ENCODE data around the gene FILIP1L. TPM values are rescaled to one million over a fixed set of nuclear protein-coding genes. Genes with fewer than 3 reads are reported as not detected.

FILIP1L gene
- total and polyA plus RNA-seq, 2 of the 4 experiments (the other 2 are of a cell fraction): 11.5 to 19.9 TPM

- H3K18ac ChIP-seq (ENCODE audit: low read depth, low read length): no peak overlapping the region
- intact Hi-C loops (cut with micrococcal nuclease): loop anchor here (1.0 kb wide), 2 partner anchors 144 to 766 kb away; no protein-coding TSS in a partner anchor
- H2AK9ac ChIP-seq (replicated peaks; ENCODE audit: low read depth, low read length, poor library complexity): no peak overlapping the region
- no peak overlapping the region; the same call in 1 of the 2 replicates for H3K14ac ChIP-seq (replicated peaks; ENCODE audit: low read depth, low read length)
- H4K5ac ChIP-seq (ENCODE audit: low read depth, low read length): no peak overlapping the region
- H3K56ac ChIP-seq (ENCODE audit: extremely low read depth, insufficient read depth, low read length): no peak overlapping the region
- BruUV-seq (replicated peaks): no TSS peak
- H3K23ac ChIP-seq (ENCODE audit: low read depth, low read length): no peak overlapping the region
- in situ Hi-C loops (cut with MboI; ENCODE audit: low sequenced_read_pairs): no loop called here
- H3K79me1 ChIP-seq (ENCODE audit: low read depth in 1 of 2, low read length in 2 of 2): no peaks in the 10 kb centered on the region
- TF ChIP-seq RAD21 (IDR thresholded peaks at IDR 0.05; ENCODE audit: low read length) (peak; percentile 83), RCOR1 (IDR thresholded peaks at IDR 0.05; ENCODE audit: insufficient replicate concordance, low read length) (no peak), MAFK (IDR thresholded peaks at IDR 0.05; ENCODE audit: low read depth, low read length) (0 out of 2 replicates have a peak, but pooled peaks have one; percentile 12), RFX5 (IDR thresholded peaks at IDR 0.05; ENCODE audit: low read depth, low read length) (no peak), CTCF (conservative IDR thresholded peaks at IDR 0.05; ENCODE audit: low read depth, low read length) (peak; percentile 77), SMC3 (IDR thresholded peaks at IDR 0.05; ENCODE audit: low read depth, low read length) (peak; percentile 69)
- peak overlapping the region; percentile 38; the same call in 1 of the 2 replicates for H2BK120ac ChIP-seq (ENCODE audit: low read depth, low read length)
- peak; percentile 67 for DNase-seq
- H3K36me3 ChIP-seq (ENCODE audit: control insufficient read depth, insufficient read depth, low read length): no peaks in the 10 kb centered on the region; the same call in 1 of the 2 replicates
- H4K20me1 ChIP-seq (ENCODE audit: insufficient read depth, low read length): no peaks in the 10 kb centered on the region
- H2AK5ac ChIP-seq (ENCODE audit: low read depth, low read length): no peak overlapping the region
- no peaks in the 10 kb centered on the region for H3K9me3 ChIP-seq (ENCODE audit: control insufficient read depth, insufficient read depth, low read length)
- dilution Hi-C loops (cut with HindIII; ENCODE audit: low sequenced_read_pairs, unreplicated experiment): no loop called here
- peaks cover 4% of the 10 kb centered on the region; the same call in 1 of the 2 replicates for H3K4me1 ChIP-seq (ENCODE audit: control insufficient read depth, insufficient read depth, low read length)
- WGBS, 2 experiments (ENCODE audit: extremely low coverage in 2 of 2, insufficient read length in 1 of 2): no CpG with 5 or more reads among the region's 3 CpGs
- H4K8ac ChIP-seq (ENCODE audit: low read depth in 2 of 2, low read length in 2 of 2): peak overlapping the region in 1 of 2 experiments; percentile 39; a peak in 1 of 4 replicates
- ChIA-PET POLR2A (ENCODE audit: unreplicated experiment) (no interaction called here), CTCF (interaction anchor here (0.6 to 2.2 kb wide), 8 partner anchors 8 to 286 kb away, joined by 3 to 11 read pairs (median 4); no protein-coding TSS in a partner anchor)
- H3K27ac ChIP-seq (ENCODE audit: insufficient read depth, low read length): no peak overlapping the region
- no peak overlapping the region for H4K91ac ChIP-seq (ENCODE audit: insufficient read depth, low read depth, low read length)
- no peak overlapping the region for H3K4ac ChIP-seq (ENCODE audit: low read depth, low read length)
- H3K27me3 ChIP-seq (ENCODE audit: control insufficient read depth, insufficient read depth, low read length): no peaks in the 10 kb centered on the region
- no peak overlapping the region for H2BK15ac ChIP-seq (ENCODE audit: low read depth, low read length)
- no peak overlapping the region for H3K4me3 ChIP-seq (ENCODE audit: insufficient read depth, low read depth, low read length)
- H2BK5ac ChIP-seq (ENCODE audit: low read depth, low read length, poor library complexity, severe bottlenecking): peak overlapping the region; percentile 21
- no peak overlapping the region for H2AFZ ChIP-seq (replicated peaks; ENCODE audit: low read length, poor library complexity)
- no peaks in the 10 kb centered on the region for H3K9me1 ChIP-seq (ENCODE audit: insufficient read depth, low read length)
- no peak overlapping the region; the same call in 1 of the 2 replicates for H2BK20ac ChIP-seq (ENCODE audit: low read depth, low read length)
- H3K4me2 ChIP-seq (ENCODE audit: low read depth, low read length): no peak overlapping the region
- no peak overlapping the region for H3K9ac ChIP-seq (ENCODE audit: low read depth, low read length)
- ATAC-seq (ENCODE audit: low read depth): peak; percentile 97
These were observed 325.1 kb downstream of the FILIP1L start for GRCh38 chr3:99789011-99789721.

Small RNA genes lying within 50 kb of the gene (microRNA-seq; reads per million reads assigned to microRNA genes)
- 0 reads per million in 2 experiments for gene MIR3921 (ENCODE audit: insufficient read depth in 1 of 2, insufficient read length in 1 of 2, unreplicated experiment in 1 of 2)

Small RNA genes lying within 50 kb of the gene (small RNA-seq; reads per million reads assigned to genes)
- 0 to 0.24 (median 0) reads per million in 5 experiments for gene MIR3921

Other genes starting within 250 kb of the FILIP1L start
- 67.0 and 123 TPM in 2 replicates for gene TBC1D23, start 146.5 kb upstream of the FILIP1L start, total RNA-seq (2012; rRNA removed)
- gene TBC1D23, start 146.5 kb upstream of the FILIP1L start, polyA plus RNA-seq (2012; rRNA removed): 16.3 and 21.2 TPM in 2 replicates
- gene NIT2, start 220.3 kb upstream of the FILIP1L start, total RNA-seq (2012; rRNA removed): 12.4 and 13.3 TPM in 2 replicates
- 25.7 and 27.1 TPM in 2 replicates for gene NIT2, start 220.3 kb upstream of the FILIP1L start, polyA plus RNA-seq (2012; rRNA removed)

All from IMR-90 (cell line).